GM12865 (cell line): ENCODE results near the gene ZNF672.
"Not testable (repeated sequence)": the region's sequence is repeated elsewhere in the genome, so short reads cannot be mapped to it uniquely, and the experiment has no call there.

Experiments used
- DNase-seq: peaks from one replicate; pipeline ENCODE4 v3.0.0; 2010; ENCODE audit warnings: low read depth
- H3K4me3 ChIP-seq: 2 replicates; pipeline ENCODE4 v1.5.1; 2011; ENCODE audit warnings: mild to moderate bottlenecking, low read depth, low read length, control low read depth
- CTCF ChIP-seq: IDR thresholded peaks from 2 replicates; pipeline ENCODE4 v1.5.1; 2011; ENCODE audit warnings: low read length, control low read depth, low read depth, inconsistent platforms; ENCODE audit not compliant: insufficient read depth; ENCODE audit errors: missing control alignments

Gene ZNF672

GRCh38 chr1:248798791-248799190, 39.2 kb upstream of the ZNF672 start:
- no peak overlapping the region for H3K4me3 ChIP-seq
- DNase-seq: no peak
- TF ChIP-seq CTCF: no peak

GRCh38 chr1:248800459-248800858, 37.6 kb upstream of the ZNF672 start:
- DNase-seq: no peak
- no peak overlapping the region for H3K4me3 ChIP-seq
- TF ChIP-seq CTCF: no peak

- no peak for TF ChIP-seq CTCF
- no peak overlapping the region for H3K4me3 ChIP-seq
- DNase-seq: no peak
Observed at GRCh38 chr1:248802454-248802853, 35.6 kb upstream of the ZNF672 start.

- DNase-seq, H3K4me3 ChIP-seq: not testable (repeated sequence)
Observed at GRCh38 chr1:248803501-248803900, 34.5 kb upstream of the ZNF672 start.

GRCh38 chr1:248804771-248805681, 33.0 kb upstream of the ZNF672 start:
- DNase-seq: peak; percentile 69
- H3K4me3 ChIP-seq: no peak overlapping the region
- TF ChIP-seq CTCF: no peak

- H3K4me3 ChIP-seq: no peak overlapping the region
- TF ChIP-seq CTCF: no peak
Observed at GRCh38 chr1:248805876-248806275, 32.1 kb upstream of the ZNF672 start.

GRCh38 chr1:248807067-248807737, 30.8 kb upstream of the ZNF672 start:
- DNase-seq: peak; percentile 77
- no peak overlapping the region for H3K4me3 ChIP-seq
- peak; percentile 91 for TF ChIP-seq CTCF

More at GRCh38 chr1:248805876-248806275, 32.1 kb upstream of the ZNF672 start:
- no peak for DNase-seq
